ENCODE measurements around the gene MACROH2A1.

DNA sequence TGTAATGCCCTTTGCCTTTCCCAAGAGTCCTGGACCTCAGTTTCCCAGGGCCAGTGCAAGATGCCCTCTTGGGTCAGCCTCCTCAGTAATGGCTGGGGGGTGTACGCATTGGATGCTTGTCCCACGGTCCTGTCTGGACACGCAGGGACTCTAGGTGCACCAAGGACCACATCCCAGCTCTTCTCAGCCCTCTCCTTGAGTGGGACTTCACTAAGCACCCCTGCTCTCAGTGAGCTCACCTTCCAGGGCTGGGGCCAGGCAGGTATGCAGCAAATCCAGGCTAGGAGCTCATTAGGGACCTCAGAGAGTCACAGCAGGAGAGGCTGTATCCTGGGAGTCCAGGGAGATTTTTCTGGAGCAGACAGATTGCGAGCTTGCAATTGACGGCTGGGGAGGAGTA, 59.8 kb downstream of the MACROH2A1 start:
- TF ChIP-seq CTCF (IDR thresholded peaks at IDR 0.05; ENCODE audit: low read depth, low read length, poor library complexity, severe bottlenecking) (no peak), EZH2phosphoT487 (IDR thresholded peaks at IDR 0.05; ENCODE audit: borderline replicate concordance, low read length) (no peak)
